GM18520 (cell line): ENCODE data around the gene ZNF567.
A peak's percentile ranks its signal among the peaks of the same experiment; 100 is the strongest.
"Not testable (repeated sequence)": the region's sequence is repeated elsewhere in the genome, so short reads cannot be mapped to it uniquely, and the experiment has no call there.

ENCODE experiments used
- ATAC-seq: cut with Tn5 transposase; IDR thresholded peaks from one replicate; pipeline ENCODE4 v1.9.1; 2021; ENCODE audit not compliant: unreplicated experiment

ZNF567 gene

DNA sequence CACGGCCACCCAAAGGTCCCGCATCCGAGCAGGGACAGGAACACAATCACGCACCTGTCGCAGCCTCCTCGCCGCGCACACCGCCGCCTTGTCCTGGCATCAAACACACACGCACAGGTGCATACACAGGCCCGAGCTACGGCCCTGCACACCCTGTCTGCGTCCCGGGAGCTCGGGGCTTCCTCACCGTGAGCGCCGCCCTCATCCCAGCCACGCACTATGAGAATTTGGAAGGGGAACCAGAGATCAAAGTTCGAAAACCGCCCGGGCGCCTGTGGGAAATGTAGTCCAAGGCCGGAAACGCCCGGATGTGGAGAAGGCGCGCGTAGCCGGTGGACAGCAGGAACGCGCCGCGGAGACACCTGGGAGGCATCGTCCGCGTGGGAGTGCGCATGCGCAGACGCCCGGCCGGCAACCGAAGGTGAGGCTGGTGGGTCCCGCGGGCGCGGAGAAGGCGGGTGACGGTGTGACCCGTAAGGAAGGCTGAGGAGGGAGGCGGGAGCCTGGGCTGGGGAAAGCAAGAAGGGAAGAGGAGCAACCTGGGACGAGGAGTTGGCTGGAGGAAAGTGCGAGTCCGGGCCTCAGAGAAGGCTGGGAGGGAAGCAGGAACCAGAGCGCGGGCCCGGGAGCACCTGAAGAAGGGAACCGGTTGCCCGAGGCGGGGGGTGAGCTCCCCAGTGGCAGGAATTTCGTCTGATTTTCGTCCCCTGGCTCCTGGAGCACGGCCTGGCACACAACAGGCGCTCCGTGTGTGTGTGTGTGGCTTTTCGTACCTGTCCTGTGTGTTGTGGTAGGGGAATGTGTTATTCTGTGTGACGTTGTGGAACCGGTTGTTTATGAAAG lies at the start of gene ZNF567:
Gene ZNF567, plus strand, starts transcription at position 399 of the 843 bp plus-strand sequence. CDS start 7,256 bp downstream, outside the sequence.
- ATAC-seq, result peak; percentile 92

DNA sequence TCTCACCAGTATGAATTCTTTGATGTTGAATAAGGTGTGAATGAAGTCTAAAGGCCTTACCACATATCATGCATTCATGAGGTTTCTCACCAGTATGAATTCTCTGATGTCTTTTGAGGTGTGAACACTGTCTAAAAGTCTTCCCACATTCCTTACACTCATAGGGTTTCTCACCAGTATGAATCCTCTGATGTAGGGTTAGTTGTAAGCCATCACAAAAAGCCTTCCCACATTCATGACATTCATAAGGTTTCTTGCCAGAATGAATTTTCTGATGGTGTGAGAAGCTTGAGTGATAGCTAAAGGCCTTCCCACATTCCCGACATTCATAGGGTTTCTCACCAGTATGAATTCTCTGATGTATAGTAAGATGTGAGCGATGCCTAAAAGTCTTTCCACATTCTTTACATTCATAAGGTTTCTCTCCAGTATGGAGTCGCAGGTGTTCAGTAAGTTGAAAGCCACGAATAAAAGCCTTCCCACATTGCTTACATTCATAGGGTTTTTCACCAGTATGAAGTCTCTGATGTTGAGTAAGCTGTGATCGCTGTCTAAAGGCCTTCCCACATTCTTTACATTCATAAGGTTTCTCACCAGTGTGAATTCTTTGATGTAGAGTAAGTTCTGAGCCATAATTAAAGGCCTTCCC lies 48.4 kb upstream of the ZNF567 start:
- ATAC-seq, result no peak

DNA sequence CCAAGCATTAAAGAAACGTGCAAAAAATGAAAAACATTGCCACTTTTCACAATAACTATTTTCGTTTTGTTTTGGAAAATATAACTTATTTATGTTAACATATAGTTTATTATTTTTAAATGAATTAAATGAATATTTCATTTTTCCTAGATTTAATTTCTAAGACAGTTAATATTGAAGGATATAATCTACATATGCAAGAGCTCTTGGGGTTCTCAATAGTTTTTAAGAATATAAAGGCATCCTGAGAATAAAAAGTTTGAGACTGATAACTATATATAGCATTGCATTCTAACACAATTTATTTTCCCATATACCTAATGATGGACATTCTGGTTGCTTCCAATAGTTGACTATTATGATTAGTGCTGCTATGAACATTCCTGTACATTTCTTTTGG lies 40.7 kb upstream of the ZNF567 start:
- ATAC-seq, result no peak

DNA sequence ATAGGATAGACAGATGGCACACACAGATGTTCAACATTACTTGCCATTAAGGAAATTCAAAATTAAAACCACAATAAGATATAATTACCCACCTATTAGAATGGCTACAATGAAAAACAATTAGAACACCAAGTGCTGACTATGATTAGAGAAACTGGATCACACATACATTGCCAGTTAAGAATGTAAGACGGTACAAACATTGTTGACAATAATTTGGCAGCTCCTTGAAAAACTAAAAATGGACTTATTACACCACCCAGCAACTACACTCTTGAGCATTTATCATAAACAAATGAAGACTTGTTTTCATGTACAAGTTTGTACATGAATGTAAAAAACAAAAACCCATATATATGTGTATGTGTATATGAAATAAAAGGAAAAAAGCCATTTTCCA lies 34.5 kb upstream of the ZNF567 start:
- no peak for ATAC-seq

DNA sequence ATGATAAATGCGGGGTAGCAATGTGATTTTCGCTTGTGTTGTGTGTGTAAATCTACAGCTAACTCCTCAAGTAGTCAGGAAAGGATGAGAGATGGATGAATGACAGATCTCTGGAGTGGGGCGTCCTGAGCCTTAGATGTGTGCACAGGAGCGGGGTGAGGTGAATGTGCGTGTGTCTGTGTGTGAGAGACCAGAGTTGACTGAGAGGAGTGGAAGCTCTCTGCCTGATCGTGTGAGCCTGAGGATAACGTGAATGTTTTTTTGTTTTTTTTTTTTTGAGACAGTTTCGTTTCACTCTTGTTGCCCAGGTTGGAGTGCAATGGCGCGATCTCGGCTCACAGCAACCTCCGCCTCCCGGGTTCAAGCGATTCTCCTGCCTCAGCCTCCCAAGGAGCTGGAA lies 21.6 kb upstream of the ZNF567 start:
- no peak for ATAC-seq

DNA sequence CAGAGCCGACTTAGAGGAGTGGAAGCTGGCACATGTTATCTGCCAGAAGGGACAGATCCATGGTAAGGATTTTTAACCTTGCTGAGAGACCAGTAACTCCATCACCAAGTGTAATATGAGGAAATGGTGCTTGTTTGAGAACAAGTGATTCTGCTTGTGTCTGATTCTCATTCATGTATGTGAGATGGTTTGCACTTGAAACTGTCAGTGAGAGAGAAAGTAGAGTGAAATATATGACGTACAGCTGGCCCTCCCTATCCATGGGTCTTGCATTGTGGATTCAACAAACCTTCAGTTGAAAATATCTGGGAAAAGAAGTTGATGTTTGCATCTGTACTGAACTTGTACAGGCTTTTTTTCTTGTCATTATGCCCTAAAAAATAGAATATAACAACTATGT lies 18.8 kb upstream of the ZNF567 start:
- ATAC-seq, result no peak

DNA sequence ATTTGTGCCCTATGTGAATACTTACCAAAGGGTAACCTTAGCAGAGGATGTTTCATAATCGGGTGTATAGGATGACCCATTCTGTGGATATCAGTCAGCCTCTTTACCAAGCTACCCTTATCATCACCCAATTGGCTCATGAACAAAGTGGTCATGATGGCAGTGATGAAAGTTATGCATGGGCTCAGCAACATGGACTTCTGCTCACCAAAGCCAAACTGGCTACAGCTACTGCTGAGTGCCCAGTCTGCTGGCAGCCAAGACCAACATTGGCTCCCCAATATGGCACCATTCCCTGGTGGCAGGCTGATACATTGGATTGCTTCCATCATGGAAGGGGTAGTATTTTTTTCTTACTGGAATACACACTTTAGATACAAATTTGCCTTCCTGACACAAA lies 15.0 kb upstream of the ZNF567 start:
- ATAC-seq, result no peak

DNA sequence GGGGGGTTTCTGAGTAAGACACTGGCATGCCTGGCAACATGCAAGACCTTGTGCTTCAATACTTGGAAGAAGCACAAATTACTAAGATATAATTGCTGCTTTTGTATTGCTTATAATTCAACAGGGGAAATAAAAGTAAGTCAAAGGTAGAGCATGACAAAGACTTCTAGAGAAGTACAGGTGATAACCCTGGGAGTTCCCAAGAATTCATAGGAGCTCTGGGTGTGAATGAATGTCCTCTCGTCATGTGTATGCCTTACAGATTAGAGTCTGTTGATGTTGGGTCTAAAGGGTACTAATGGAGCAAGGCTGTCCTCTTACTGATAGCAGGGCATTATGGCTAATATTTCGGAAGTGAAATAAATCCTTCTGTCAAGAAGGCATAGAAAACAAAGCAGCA lies 13.2 kb upstream of the ZNF567 start:
- no peak for ATAC-seq

DNA sequence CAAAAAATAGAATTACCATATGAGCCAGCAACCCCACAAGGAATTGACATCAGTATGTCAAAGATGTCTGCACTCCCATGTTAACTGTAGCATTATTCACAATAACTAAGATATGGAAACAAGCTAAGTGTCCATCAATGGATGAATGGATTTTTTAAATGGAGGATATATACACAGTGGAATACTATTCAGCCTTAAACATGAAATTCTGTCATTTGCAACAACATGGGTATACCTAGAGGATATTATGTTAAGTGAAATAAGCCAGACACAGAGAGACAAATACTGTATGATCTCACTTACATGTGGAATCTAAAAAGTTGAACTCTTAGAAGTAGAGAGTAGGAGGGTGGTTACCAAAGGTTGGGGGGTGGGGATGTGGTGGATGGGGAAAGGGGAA lies 8.0 kb upstream of the ZNF567 start:
- no peak for ATAC-seq

DNA sequence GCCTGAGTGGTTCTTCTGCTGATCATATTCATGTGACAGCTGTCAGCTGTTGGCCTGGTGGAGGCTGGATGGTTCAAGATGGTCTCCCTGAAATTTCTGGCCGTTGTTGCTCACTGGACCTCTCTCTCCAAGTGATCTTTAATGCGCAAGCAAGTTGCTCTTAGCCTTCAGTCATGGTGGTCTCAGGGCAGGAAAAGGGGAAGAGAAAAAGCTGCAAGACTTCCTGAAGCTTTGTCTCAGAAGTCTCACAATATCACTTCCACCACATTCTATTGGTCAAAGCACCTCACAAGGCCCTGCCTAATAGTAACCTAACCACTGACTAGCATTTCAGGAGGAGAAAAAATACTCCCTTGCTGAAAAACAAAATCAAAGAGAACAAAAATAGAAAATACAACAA lies 1.6 kb upstream of the ZNF567 start:
- ATAC-seq, result no peak

DNA sequence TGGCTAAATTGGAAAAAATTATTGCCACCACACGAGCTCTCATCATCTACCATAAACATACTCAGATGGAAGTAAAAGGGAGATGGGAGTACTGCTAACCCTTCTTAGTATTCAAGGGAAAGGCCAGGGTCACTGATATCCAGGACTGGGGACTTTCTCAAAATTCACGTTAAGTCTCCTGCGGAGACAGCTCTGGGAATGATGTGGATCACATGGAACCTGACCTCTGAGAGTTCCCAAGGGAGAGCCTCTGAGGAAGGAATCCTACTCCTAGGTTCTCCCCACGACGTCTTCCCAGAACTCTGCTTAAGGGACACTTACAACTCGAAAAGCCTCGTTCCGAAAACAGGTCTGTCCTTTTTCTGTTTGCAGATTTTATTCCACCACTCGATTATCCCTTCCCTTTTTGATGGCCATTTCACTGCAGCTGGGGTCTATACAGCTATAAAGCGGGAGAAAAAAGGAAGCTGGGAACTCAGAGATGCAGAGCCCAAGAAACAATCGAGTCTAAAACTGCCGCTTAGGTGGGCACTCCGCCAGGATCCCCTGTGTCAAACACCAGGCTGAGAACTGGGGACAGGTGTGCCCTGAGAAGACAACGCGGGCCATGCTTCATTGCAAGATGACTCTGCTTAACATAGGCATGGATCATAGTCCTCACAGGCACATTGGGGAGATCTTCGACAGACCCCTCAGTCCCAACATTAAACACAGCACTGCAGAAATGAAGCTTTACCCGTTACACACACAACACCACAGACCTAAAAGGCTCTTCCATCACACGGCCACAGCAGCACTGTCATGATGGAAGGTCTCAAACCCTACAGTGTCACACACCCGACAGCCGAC lies 823 bp upstream of the ZNF567 start:
- no peak for ATAC-seq

DNA sequence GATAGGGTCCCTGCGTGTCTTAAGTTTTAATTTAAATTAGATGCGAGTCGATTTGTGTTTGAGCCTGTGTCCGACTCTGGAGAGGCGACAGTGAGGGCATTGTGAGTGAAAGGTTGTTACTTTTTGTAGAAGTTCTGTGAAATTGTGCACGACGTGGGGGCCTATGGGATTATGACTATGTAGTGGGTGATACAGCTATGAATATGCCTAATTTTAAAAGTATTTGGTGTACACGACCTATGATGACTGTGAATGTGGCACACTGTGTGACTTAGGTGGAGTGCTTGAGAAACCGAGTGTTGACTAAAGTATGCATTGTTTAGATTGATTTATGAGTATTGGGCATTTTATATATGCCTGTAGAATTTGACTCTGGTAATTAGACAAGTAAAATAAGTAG lies 646 bp downstream of the ZNF567 start:
- ATAC-seq, result no peak

DNA sequence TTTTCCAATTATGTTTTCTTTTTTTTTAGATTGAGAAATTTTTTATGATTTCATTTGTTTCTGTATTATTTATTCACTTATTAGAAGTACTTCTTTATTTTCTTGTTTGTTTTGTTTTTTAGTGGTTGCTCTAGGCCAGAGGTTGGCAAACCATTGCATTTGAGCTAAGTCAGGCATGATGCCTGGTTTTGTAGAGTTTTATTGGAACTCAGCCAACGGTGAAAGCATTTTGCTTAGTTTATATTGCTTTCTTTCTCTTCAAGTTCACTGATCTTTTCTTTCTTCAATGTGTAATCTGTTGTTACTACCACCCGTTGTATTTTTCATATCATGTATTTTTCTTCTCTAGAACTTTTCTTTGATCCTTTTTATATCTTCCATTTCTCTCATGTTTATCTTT lies 19.7 kb downstream of the ZNF567 start:
- no peak for ATAC-seq

DNA sequence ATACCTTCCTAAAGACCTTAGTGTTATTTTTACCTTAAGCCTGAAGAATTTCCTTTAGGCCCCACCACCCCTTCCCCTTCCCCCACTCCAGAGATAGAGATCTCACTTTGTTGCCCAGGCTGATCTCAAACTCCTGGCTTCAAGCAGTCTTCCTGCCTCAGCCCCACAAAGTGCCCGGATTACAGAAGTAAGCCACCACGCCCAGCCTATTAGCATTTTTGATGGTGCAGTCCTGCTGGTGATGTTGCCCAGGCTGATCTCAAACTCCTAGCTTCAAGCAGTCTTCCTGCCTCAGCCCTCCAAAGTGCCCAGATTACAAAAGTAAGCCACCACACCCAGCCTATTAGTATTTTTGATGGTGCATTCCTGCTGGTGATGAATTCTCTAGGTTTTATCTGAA lies 22.0 kb downstream of the ZNF567 start:
- ATAC-seq, result no peak

DNA sequence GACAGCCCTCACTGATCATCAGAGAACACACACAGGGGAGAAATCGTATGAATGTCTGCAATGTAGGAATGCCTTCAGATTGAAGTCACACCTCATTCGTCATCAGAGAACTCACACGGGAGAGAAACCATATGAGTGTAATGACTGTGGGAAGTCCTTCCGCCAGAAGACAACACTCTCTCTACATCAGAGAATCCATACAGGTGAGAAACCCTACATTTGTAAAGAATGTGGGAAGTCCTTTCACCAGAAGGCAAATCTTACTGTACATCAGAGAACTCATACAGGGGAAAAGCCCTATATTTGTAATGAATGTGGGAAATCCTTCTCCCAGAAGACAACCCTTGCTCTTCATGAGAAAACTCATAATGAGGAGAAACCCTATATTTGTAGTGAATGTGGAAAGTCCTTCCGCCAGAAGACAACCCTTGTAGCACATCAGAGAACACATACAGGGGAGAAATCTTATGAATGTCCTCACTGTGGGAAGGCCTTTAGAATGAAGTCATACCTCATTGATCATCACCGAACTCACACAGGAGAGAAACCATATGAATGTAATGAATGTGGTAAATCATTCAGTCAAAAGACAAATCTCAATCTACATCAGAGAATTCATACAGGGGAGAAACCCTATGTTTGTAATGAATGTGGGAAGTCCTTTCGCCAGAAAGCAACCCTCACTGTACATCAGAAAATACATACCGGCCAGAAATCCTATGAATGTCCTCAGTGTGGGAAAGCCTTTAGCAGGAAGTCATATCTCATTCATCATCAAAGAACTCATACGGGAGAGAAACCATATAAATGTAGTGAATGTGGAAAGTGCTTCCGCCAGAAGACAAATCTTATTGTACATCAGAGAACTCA lies 32.5 kb downstream of the ZNF567 start:
- no peak for ATAC-seq

DNA sequence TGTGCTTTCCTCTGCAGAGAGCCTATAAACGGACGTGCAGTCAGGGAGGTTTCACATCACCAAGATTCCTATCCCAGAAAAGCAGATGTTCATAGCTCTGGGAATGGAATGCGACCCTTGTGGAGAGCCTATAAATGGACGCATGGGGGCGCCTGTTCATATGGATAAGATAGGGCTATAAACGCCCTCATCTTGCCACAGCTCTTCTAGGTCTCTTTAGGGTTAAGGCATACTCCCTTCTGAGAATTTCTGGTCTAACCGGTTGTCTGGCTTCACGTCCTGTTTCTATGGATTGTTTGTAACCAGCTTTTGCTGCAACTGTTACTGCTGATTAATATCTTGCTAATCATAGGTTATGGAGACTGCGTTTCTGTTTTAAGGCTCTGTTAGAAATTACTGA lies 48.8 kb downstream of the ZNF567 start:
- not testable (repeated sequence) for ATAC-seq

DNA sequence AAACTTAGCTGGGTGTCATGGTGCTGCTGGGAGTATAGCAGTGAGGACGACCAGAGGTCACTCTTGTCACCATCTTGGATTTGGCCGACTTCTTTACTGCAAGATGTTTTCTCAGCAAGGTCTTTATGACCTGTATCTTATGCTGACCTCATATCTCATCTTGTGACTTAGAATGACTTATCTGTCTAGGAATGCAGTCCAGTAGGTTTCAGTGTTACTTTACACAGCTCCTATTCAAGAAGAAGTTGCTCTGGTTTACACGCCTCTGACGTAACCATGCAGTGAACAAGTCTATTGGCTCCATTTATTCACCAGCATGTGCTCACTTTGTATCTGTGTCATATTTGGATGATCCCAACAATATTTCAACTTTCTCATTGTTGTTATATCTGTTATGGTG lies 58.5 kb downstream of the ZNF567 start:
- no peak for ATAC-seq

DNA sequence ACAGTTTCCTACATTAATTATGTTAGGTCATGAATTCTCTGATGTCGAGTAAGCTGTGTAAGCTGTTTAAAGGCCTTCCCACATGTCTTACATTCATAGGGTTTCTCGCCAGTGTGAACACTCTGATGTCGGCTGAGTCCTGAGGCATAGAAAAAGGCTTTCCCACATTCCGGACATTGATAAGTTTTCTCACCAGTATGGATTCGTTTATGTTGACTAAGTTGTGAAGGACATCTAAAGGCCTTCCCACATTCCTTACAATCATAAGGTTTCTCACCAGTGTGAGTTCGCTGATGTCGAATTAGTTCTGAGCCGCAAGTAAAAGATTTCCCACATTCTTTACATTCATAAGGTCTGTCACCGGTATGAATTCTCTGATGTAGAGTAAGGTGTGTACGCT lies 60.3 kb downstream of the ZNF567 start:
- no peak for ATAC-seq

DNA sequence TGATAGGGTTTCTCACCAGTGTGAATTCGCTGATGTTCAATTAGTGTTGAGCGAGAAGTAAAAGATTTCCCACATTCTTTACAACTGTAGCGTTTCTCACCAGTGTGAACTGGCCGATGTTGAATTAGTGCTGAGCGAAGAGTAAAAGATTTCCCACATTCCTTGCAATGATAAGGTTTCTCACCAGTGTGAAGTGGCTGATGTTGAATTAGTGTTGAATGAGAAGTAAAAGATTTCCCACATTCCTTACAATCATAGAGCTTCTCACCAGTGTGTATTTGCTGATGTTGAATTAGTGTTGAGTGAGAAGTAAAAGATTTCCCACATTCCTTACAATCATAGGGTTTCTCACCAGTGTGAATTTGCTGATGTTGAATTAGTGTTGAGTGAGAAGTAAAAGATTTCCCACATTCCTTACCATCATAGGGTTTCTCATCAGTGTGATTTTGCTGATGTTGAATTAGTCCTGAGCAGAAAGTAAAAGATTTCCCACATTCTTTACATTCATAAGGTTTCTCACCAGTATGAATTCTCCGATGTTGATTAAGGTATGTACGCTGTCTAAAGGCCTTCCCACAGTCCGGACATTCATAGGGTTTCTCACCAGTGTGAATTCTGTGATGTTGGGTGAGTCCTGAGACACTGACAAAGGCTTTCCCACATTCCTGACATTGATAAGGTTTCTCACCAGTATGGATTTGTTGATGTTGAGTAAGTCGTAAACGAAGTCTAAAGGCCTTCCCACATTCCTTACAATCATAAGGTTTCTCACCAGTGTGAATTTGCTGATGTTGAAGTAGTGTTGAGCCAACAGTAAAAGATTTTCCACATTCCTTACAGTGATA lies 61.2 kb downstream of the ZNF567 start:
- ATAC-seq, result no peak

DNA sequence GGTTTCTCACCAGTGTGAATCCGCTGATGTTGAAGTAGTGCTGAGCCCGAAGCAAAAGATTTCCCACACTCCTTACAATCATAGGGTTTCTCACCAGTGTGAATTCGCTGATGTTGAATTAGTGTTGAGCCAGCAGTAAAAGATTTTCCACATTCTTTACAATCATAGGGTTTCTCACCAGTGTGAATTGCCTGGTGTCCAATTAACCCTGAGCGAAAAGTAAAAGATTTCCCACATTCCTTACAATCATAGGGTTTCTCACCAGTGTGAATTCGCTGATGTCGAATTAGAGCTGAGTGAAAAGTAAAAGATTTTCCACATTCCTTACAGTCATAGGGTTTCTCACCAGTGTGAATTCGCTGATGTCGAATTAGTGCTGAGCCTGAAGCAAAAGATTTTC lies 62.2 kb downstream of the ZNF567 start:
- not testable (repeated sequence) for ATAC-seq
